ENCODE results near the gene KL.

Gene KL

DNA sequence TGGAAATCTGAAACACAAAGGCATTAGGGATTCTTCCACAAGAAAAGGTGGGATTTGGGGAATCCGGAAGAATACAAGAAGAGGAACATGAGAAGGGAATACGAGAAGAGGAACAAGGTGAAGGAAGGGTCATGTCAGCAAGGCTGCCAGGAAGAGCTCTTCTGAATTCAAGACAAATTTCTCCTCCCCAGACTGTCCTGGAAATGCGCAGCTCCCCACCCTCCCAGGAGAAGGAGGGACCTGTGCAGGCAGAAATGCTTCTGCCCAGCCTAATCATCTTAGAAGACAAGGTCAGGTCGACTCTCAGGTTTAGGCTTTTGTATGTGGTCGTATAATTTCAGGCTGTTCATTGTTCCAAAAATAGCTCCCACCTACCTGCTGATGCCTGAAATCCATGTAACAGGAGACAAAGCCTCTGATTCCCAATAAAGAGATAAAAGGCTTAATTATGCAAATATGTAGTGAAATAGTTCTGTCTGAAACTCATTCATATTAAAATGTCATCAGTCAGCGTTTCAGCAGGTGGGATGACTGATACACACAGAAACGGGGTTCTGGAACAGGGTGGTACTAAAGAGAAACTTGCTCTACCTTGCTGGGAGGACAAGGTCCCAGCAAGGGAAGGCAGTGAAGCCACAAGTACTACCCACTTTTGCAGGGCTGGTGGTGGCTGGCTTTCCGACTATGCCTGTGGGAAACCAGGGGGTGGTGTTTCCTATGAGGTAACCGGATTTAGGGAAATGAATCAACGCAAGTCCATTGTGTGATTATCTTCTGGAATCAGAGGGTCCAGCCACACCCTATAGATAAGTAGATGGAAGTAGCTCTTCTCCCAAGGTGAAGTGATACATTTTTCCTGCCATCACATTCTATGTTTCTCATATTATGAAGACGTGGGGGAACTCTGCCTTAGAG lies 76.1 kb downstream of the KL start:
- no peak for TF ChIP-seq ZNF274 (IDR thresholded peaks at IDR 0.05; ENCODE audit: low read depth, low read length)
- H3K4me3 ChIP-seq (ENCODE audit: low read length), result no peak overlapping the region

DNA sequence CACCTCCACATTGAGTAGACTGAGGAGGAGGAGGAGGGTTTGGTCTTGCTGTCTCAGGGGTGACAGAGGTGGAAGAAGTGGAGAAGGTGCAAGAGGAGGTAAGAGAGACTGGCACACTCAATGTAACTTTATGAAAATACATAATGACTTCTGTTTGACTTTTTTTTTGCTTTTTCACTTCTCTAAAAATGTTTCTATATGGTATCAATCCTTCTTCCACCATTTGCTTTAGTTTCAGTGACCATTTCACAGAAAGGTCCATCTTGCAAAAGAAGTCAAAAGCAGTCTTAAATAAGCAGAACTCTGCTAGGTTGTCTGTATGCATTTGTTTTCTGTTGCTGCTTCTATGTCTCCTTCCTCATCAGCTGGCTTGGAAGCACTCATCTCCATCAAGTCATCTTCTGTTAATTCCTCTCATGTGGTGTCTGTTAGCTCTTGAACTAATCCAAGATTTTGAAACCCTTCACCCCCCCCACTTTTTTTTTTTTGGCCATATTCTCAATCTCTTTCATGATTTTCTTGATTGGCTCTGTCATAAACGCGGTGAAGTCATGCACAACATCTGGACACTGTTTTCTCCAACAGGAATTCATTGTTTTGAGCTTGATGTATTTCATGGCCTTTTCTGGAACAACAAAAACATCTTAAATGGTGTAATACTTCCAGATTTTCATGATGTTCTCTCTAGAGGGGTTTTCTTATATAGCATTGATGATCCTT lies 80.8 kb downstream of the KL start:
- no peak overlapping the region for H3K4me3 ChIP-seq (ENCODE audit: low read length)
- no peak for TF ChIP-seq ZNF274 (IDR thresholded peaks at IDR 0.05; ENCODE audit: low read depth, low read length)

DNA sequence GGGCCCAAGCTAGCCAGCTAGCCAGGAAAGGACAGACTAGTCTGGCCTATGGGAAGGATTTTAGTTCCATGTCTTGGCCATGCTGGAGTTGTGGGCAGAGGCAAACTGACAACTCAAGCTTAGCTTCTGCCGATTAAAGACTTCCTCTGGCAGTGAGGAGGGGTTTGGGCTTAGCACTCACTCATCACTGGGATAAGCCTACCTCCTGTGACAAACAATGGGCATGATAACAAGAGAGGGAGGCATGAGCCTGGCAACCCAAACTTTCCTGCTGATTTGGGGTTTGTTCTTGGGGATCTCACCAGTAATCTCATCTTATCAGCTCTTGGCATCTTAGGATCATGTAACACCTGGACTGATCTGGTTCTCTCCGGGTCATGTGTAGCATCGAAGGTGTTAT lies 83.6 kb downstream of the KL start:
- TF ChIP-seq ZNF274 (IDR thresholded peaks at IDR 0.05; ENCODE audit: low read depth, low read length), result no peak
- H3K4me3 ChIP-seq (ENCODE audit: low read length), result no peak overlapping the region

DNA sequence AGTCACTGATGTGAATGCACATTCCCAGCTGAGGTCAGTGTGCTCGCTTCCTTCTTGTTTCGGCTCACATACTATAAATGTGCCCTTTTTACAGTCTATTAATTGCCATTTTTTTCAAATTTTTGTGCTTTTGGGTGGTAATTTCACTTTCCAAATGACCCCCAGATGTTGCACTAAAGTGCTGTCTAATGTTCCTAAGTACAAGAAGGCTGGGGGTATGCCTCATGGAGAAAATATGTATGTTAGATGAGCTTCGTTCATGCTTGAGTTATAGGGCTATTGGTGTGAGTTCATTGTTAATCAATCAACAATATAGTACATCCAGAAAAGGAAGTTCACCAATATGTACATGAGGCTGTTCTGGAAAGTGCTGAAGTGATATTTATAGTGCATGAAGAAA lies 84.7 kb downstream of the KL start:
- no peak for TF ChIP-seq ZNF274 (IDR thresholded peaks at IDR 0.05; ENCODE audit: low read depth, low read length)
- no peak overlapping the region for H3K4me3 ChIP-seq (ENCODE audit: low read length)

DNA sequence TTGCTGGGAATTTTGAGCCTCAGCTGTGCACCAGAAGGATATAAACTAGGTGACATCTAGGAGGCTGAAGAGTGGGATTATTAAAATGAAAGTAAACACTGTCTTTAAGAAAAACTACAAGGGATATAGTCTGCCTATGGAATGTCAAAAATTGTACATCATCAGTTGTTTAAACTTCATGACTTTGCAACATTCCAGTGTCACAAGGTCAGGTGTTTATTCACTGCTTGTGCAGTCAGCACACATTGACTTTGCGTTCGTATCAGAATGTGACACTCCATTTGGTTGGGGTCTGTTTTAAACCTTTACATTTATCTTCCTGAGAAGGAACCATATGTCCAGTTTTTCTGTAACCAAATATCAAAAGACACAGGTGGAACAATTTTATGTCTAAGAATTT lies 85.6 kb downstream of the KL start:
- no peak for TF ChIP-seq ZNF274 (IDR thresholded peaks at IDR 0.05; ENCODE audit: low read depth, low read length)
- H3K4me3 ChIP-seq (ENCODE audit: low read length), result no peak overlapping the region

DNA sequence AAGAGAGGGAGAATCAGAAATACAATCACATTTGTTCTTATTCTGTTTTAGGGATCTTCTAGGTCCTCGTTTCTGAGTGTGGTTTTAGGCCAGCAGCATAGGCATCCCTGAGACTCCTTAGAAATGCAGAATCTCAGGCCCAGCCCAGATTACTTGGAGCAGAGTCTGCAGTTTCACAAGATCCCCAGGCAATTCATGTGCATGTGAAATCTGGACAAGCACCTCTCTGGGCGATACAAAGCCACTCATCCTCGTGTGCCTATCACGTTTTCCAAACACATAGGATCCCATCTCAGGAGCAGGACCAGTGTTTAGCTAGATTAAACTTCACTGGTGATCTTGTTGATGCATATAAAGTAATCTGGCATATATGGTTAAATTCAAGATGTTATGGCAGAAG lies 87.2 kb downstream of the KL start:
- no peak overlapping the region for H3K4me3 ChIP-seq (ENCODE audit: low read length)
- TF ChIP-seq ZNF274 (IDR thresholded peaks at IDR 0.05; ENCODE audit: low read depth, low read length), result no peak

- no peak overlapping the region for H3K4me3 ChIP-seq (ENCODE audit: low read length)
- TF ChIP-seq ZNF274 (IDR thresholded peaks at IDR 0.05; ENCODE audit: low read depth, low read length), result no peak
Observed at GRCh38 chr13:33105387-33106005, 89.3 kb downstream of the KL start.

- no peak overlapping the region for H3K4me3 ChIP-seq (ENCODE audit: low read length)
- TF ChIP-seq ZNF274 (IDR thresholded peaks at IDR 0.05; ENCODE audit: low read depth, low read length), result no peak
Observed at GRCh38 chr13:33106656-33107360, 90.6 kb downstream of the KL start.

DNA sequence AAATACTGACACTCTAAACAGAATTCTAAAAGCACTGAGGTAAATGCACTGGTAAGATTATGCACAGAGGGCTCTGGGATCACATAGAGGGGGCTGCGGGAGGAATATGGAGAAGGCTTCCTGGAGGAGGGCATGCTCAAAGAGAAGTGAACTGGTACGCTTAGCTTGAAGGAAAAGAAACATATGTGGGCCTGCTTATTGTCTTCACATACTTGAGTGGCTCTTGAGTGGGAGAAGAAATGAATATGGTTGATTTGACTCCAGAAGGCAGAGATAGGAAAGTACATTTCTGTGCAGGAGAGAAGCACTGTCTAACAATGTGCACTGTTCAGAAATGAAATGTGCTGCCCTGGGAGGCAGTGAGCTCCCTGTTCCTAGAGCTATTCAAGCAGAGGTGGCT lies 91.1 kb downstream of the KL start:
- TF ChIP-seq ZNF274 (IDR thresholded peaks at IDR 0.05; ENCODE audit: low read depth, low read length), result no peak

GRCh38 chr13:33108620-33109019 lies 92.4 kb downstream of the KL start:
- no peak overlapping the region for H3K4me3 ChIP-seq (ENCODE audit: low read length)
- no peak for TF ChIP-seq ZNF274 (IDR thresholded peaks at IDR 0.05; ENCODE audit: low read depth, low read length)

More for the DNA sequence above, 91.1 kb downstream of the KL start:
- H3K4me3 ChIP-seq (ENCODE audit: low read length), result no peak overlapping the region

DNA sequence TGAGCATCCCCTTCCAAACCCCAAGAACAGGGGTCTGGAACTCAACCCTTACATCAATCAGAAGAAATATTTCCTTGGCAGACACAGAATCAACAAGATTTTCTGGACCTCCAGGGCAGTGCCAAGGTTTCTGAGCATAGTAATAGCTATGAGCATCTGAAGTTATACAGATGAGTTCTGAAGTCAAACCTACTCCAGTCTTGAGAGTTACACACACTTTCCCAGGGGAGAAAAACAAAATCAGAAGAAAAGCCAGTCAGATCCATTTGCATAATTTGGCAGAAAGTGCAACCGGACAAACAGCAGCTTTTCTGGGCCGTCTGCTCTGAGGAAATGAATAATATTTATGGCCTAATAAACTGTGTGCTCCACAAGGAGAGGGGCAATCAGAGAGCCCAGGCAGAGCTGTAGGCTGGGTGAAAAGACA lies 93.1 kb downstream of the KL start:
- no peak overlapping the region; the same call in 1 of the 2 replicates for H3K4me3 ChIP-seq (ENCODE audit: low read length)
- TF ChIP-seq ZNF274 (IDR thresholded peaks at IDR 0.05; ENCODE audit: low read depth, low read length), result no peak

GRCh38 chr13:33109801-33110200 lies 93.6 kb downstream of the KL start:
- no peak overlapping the region; the same call in 1 of the 2 replicates for H3K4me3 ChIP-seq (ENCODE audit: low read length)

GRCh38 chr13:33110386-33110712 lies 94.1 kb downstream of the KL start:
- TF ChIP-seq ZNF274 (IDR thresholded peaks at IDR 0.05; ENCODE audit: low read depth, low read length), result no peak
- no peak overlapping the region; the same call in 1 of the 2 replicates for H3K4me3 ChIP-seq (ENCODE audit: low read length)

More at GRCh38 chr13:33109801-33110200, 93.6 kb downstream of the KL start:
- no peak for TF ChIP-seq ZNF274 (IDR thresholded peaks at IDR 0.05; ENCODE audit: low read depth, low read length)

Measured in GM08714 (cell line).